ENCODE measurements around the gene MADCAM1.

DNA sequence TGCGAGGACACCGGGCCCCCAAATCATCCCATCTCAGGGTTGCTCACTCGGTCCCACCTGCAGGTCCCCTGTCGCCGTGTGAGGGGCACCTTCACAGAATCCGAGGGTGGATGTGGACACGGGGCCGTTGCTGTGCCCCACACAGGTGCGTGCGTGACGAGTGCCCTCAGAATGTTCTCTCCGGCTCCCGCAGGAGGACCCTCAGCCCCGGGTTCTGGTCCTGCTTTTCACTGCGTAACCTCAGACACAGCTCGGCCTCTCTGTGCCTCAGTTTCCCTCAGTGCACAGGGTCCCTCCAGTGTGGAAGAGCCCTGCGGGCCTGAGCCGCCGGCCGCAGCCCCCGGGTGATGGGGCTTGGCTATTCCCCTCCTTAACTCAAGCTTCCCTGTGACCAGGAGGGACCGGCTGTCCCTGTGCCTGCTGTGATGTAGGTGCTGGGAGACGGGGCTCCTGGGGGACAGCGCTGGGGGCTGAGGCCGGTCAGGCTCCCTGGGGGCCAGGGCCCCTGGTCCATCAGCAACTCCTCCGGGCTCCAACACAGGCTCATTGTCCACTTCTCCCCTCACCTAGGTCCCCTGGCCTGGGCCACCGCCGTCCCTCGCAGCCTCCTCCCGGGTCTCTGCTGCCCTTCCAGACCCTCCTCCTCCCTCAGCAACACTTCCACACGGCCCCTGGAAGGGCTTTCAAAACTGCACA is 40.3 kb upstream of the MADCAM1 start:
- TF ChIP-seq, protein P1, sequence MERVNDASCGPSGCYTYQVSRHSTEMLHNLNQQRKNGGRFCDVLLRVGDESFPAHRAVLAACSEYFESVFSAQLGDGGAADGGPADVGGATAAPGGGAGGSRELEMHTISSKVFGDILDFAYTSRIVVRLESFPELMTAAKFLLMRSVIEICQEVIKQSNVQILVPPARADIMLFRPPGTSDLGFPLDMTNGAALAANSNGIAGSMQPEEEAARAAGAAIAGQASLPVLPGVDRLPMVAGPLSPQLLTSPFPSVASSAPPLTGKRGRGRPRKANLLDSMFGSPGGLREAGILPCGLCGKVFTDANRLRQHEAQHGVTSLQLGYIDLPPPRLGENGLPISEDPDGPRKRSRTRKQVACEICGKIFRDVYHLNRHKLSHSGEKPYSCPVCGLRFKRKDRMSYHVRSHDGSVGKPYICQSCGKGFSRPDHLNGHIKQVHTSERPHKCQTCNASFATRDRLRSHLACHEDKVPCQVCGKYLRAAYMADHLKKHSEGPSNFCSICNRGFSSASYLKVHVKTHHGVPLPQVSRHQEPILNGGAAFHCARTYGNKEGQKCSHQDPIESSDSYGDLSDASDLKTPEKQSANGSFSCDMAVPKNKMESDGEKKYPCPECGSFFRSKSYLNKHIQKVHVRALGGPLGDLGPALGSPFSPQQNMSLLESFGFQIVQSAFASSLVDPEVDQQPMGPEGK (CRISPR knock-in tag; IDR thresholded peaks at IDR 0.05; ENCODE audit: borderline replicate concordance): no peak
- TF ChIP-seq ESRRG (CRISPR knock-in tag; IDR thresholded peaks at IDR 0.05) (no peak), PPARA (CRISPR knock-in tag; IDR thresholded peaks at IDR 0.05; ENCODE audit: borderline replicate concordance) (no peak), TCF4 (CRISPR knock-in tag; IDR thresholded peaks at IDR 0.05; ENCODE audit: borderline replicate concordance) (no peak), ZFP30 (CRISPR knock-in tag; IDR thresholded peaks at IDR 0.05) (no peak), SNAI2 (CRISPR knock-in tag; IDR thresholded peaks at IDR 0.05) (no peak), RARB (CRISPR knock-in tag; IDR thresholded peaks at IDR 0.05) (no peak), TOX (CRISPR knock-in tag; IDR thresholded peaks at IDR 0.05; ENCODE audit: borderline replicate concordance) (no peak), BACH2 (CRISPR knock-in tag; IDR thresholded peaks at IDR 0.05; ENCODE audit: borderline replicate concordance) (no peak), OSR1 (CRISPR knock-in tag; IDR thresholded peaks at IDR 0.05) (no peak)
